Loucy (cell line): ENCODE data around the gene CABLES1.

Experiments used
- EZH2phosphoT487 ChIP-seq: fragments of 200-600 bp; IDR thresholded peaks from 2 replicates; pipeline ENCODE4 v1.6.1; 2018; ENCODE audit warnings: antibody characterized with exemption, mild to moderate bottlenecking, moderate library complexity, borderline replicate concordance
- TF ChIP-seq, protein P1 (sequence below): fragments of 200-600 bp; sonication (generic); conservative IDR thresholded peaks from 2 replicates; pipeline ENCODE4 v1.5.1; 2014; ENCODE audit warnings: mild to moderate bottlenecking, antibody characterized with exemption, low read length

DNA sequence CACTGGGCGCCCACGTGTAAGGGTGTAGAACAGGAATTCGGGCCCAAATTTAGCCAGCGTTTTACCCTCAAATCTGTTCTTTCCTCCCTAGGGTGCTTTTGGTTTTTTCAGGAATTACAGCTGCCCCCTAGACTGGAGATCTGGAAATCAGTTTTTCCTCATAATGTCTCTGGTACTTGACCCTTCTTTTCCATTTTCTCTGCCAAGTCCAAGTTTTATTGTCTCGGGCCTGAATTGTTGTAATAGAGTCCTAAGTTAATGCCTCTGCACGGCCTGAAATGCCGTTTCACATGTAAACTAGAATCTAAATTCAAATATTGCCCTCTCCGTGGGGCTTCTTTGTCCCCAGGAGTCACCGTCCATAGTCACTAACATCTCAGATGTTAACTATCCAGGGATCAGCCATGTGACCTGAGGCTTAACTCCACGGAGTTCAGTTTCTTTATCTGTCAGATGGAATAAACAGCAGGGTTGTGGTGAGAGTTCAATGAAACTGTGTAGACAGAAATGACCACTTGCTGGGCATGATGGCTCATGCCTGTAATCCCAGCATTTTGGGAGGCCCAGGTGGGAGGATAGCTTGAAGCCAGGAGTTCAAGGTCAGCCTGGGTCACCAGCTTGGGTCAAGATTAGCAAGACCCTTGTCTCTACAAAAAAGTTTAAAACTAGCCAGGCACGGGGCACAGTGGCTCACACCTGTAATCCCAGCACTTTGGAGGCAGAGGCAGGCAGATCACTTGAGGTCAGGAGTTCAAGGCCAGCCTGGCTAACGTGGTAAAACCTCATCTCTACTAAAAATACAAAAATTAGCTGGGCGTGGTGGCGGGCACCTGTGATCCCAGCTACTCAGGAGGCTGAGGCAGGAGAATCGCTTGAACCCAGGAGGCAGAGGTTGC lies 12.7 kb upstream of the CABLES1 start:
- TF ChIP-seq, protein P1, sequence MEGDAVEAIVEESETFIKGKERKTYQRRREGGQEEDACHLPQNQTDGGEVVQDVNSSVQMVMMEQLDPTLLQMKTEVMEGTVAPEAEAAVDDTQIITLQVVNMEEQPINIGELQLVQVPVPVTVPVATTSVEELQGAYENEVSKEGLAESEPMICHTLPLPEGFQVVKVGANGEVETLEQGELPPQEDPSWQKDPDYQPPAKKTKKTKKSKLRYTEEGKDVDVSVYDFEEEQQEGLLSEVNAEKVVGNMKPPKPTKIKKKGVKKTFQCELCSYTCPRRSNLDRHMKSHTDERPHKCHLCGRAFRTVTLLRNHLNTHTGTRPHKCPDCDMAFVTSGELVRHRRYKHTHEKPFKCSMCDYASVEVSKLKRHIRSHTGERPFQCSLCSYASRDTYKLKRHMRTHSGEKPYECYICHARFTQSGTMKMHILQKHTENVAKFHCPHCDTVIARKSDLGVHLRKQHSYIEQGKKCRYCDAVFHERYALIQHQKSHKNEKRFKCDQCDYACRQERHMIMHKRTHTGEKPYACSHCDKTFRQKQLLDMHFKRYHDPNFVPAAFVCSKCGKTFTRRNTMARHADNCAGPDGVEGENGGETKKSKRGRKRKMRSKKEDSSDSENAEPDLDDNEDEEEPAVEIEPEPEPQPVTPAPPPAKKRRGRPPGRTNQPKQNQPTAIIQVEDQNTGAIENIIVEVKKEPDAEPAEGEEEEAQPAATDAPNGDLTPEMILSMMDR, result no peak
- no peak for TF ChIP-seq EZH2phosphoT487
